CD14-positive monocyte (primary cell): ENCODE data around the gene LHX3. TPM values are rescaled to one million over a fixed set of nuclear protein-coding genes. Genes with fewer than 3 reads are reported as not detected.

Source experiments
- DNase-seq, 3 donors: peaks; one replicate each; pipeline ENCODE4 v3.0.0-alpha.2; 2011 to 2022
- H2AFZ ChIP-seq: 2 replicates; pipeline ENCODE4 v1.6.0; 2012; ENCODE audit warnings: mild to moderate bottlenecking, low read depth, low read length, inconsistent platforms; ENCODE audit not compliant: insufficient read depth, poor library complexity, severe bottlenecking
- H3K27ac ChIP-seq, 2 donors: 1 replicate in 1 of 2; 2 replicates in 1 of 2; pipeline ENCODE4 v1.5.1; 2012 to 2013; ENCODE audit warnings: low read length in 2 of 2, control low read depth in 1 of 2, inconsistent platforms in 1 of 2, low read depth in 1 of 2, mild to moderate bottlenecking in 1 of 2
- H3K27me3 ChIP-seq, 2 donors: one replicate each; pipeline versions ENCODE4 v1.6.0 to v1.6.1; 2011 to 2013; ENCODE audit warnings: low read length in 2 of 2; ENCODE audit not compliant: control insufficient read depth in 2 of 2, insufficient read depth in 2 of 2
- H3K36me3 ChIP-seq, 2 donors: replicated peaks in 1 of 2; 1 replicate in 1 of 2; 2 replicates in 1 of 2; pipeline versions ENCODE4 v1.5.1 to v1.6.1; 2012 to 2013; ENCODE audit warnings: low read length in 2 of 2, control low read depth in 1 of 2, inconsistent platforms in 1 of 2, mild to moderate bottlenecking in 1 of 2; ENCODE audit not compliant: insufficient read depth in 2 of 2, control insufficient read depth in 1 of 2
- H3K4me1 ChIP-seq, 2 donors: 1 replicate in 1 of 2; 2 replicates in 1 of 2; pipeline versions ENCODE4 v1.5.1 to v1.6.1; 2012 to 2013; ENCODE audit warnings: low read length in 2 of 2, control low read depth in 1 of 2, inconsistent platforms in 1 of 2, mild to moderate bottlenecking in 1 of 2, moderate library complexity in 1 of 2; ENCODE audit not compliant: insufficient read depth in 2 of 2, control insufficient read depth in 1 of 2
- H3K4me2 ChIP-seq: replicated peaks from 2 replicates; pipeline ENCODE3; 2012; ENCODE audit warnings: low read length, moderate library complexity, mild to moderate bottlenecking; ENCODE audit not compliant: poor library complexity, severe bottlenecking; ENCODE audit errors: extremely low read depth
- H3K4me3 ChIP-seq, 3 experiments: fragments of 200-600 bp in 1 of 3; sonication (generic) in 1 of 3; replicated peaks in 1 of 3; 1 replicate in 2 of 3; 2 replicates in 1 of 3; pipeline ENCODE4 v1.5.1; 2011 to 2013; ENCODE audit warnings: low read length in 3 of 3, mild to moderate bottlenecking in 3 of 3, control low read depth in 2 of 3, low read depth in 2 of 3, inconsistent platforms in 1 of 3, moderate library complexity in 1 of 3
- H3K79me2 ChIP-seq: 2 replicates; pipeline ENCODE4 v1.6.0; 2012; ENCODE audit warnings: mild to moderate bottlenecking, control low read depth, inconsistent platforms, low read length, moderate library complexity; ENCODE audit not compliant: insufficient read depth
- H3K9ac ChIP-seq: 2 replicates; pipeline ENCODE4 v1.6.0; 2017; ENCODE audit warnings: low read length, mild to moderate bottlenecking; ENCODE audit not compliant: insufficient read depth, poor library complexity, severe bottlenecking
- H3K9me3 ChIP-seq, 2 donors: replicated peaks in 1 of 2; 1 replicate in 1 of 2; 2 replicates in 1 of 2; pipeline versions ENCODE4 v1.5.1 to v1.6.1; 2012 to 2013; ENCODE audit warnings: low read length in 2 of 2, control low read depth in 1 of 2; ENCODE audit not compliant: control insufficient read depth in 1 of 2, insufficient read depth in 1 of 2
- H4K20me1 ChIP-seq: 2 replicates; pipeline ENCODE4 v1.6.0; 2012; ENCODE audit warnings: mild to moderate bottlenecking, low read length, control low read depth, moderate library complexity; ENCODE audit not compliant: insufficient read depth
- H3K27ac Mint-ChIP-seq, 7 donors: one replicate each; pipeline ENCODE4 v1.8.0; 2020; ENCODE audit warnings: mild to moderate bottlenecking in 7 of 7, mixed read lengths in 7 of 7, moderate library complexity in 6 of 7, inconsistent platforms in 2 of 7
- H3K27me3 Mint-ChIP-seq, 3 donors: one replicate each; pipeline ENCODE4 v1.8.0; 2021 to 2022; ENCODE audit warnings: low read depth in 3 of 3, mild to moderate bottlenecking in 3 of 3, mixed read lengths in 3 of 3, moderate library complexity in 3 of 3, inconsistent platforms in 1 of 3
- H3K36me3 Mint-ChIP-seq, 2 donors: one replicate each; pipeline ENCODE4 v1.8.0; 2020; ENCODE audit warnings: mixed read lengths in 2 of 2, inconsistent platforms in 1 of 2, mild to moderate bottlenecking in 1 of 2
- H3K4me1 Mint-ChIP-seq: one replicate; pipeline ENCODE4 v1.8.0; 2020; ENCODE audit warnings: mild to moderate bottlenecking, mixed read lengths
- H3K4me3 Mint-ChIP-seq, 2 donors: one replicate each; pipeline ENCODE4 v1.8.0; 2020; ENCODE audit warnings: mild to moderate bottlenecking in 2 of 2, mixed read lengths in 2 of 2, moderate library complexity in 1 of 2
- H3K9me3 Mint-ChIP-seq, 7 donors: one replicate each; pipeline ENCODE4 v1.8.0; 2020 to 2022; ENCODE audit warnings: mixed read lengths in 7 of 7, mild to moderate bottlenecking in 6 of 7, moderate library complexity in 6 of 7, inconsistent platforms in 2 of 7
- WGBS: methylation state at CpG from one replicate; pipeline ENCODE4 v1.1.5; 2013; ENCODE audit warnings: missing lambda C conversion rate; ENCODE audit not compliant: insufficient coverage; 5-methylcytosine and 5-hydroxymethylcytosine counted together
- intact Hi-C, 2 donors: fragments of 100-400 bp; cut with micrococcal nuclease; formaldehyde crosslinking; loops; one replicate each; pipeline versions ENCODE4 v1.15.0 to v1.15.1; 2023
- polyA plus RNA-seq, 3 donors: library from polyadenylated mRNA; depleted of rRNA in 1 of 3; unstranded in 2 of 3; stranded (reverse) in 1 of 3; fragments of 300-500 nt in 2 of 3; fragments of >200 nt in 1 of 3; fragmentation: Illumina TruSeq in 2 of 3; gene quantifications; 1 replicate in 2 of 3; 2 replicates in 1 of 3; pipeline ENCODE4 v1.2.3, GENCODE V29; 2012 to 2021
- TF ChIP-seq, protein P1 (sequence below): fragments of 200-600 bp; IDR thresholded peaks from one replicate; pipeline ENCODE4 v1.8.0; 2022; ENCODE audit warnings: antibody characterized with exemption, mild to moderate bottlenecking

LHX3 gene
- polyA plus RNA-seq, 3 donors: not detected

DNA sequence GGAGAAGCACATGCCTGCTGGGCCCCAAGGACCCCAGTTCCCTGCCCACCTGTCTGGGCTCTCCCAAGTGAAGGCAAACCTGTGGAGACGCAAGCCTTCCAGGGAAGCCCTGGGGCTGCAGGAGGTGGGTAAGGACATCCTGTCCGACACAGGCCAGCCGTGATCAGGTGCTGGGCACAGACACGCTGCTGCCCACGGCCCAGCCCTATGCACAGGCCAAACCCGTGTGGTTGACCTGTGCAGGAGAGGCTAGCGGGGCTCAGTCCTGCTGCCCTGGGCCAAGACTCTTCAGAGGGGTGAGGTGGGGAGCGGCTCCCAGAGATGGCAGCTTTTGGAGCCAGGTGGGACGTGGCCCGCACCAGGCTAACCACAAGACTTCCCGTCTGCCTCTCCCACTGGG lies 14.3 kb downstream of the LHX3 start:
- no peak overlapping the region for H3K4me2 ChIP-seq
- Mint-ChIP-seq H3K9me3 (peaks cover 0 to 7% (median 0%) of the 10 kb centered on the region in 7 donors), H3K4me3 (peak overlapping the region in 1 of 2 donors; percentile 69), H3K27me3 (peaks cover 54 to 75% (median 62%) of the 10 kb centered on the region in 3 donors), H3K27ac (no peak overlapping the region), H3K36me3 (no peaks in the 10 kb centered on the region), H3K4me1 (no peaks in the 10 kb centered on the region)
- H3K4me1 ChIP-seq: no peaks in the 10 kb centered on the region
- H4K20me1 ChIP-seq: no peaks in the 10 kb centered on the region
- no peaks in the 10 kb centered on the region for H3K36me3 ChIP-seq
- no peak overlapping the region for H2AFZ ChIP-seq
- TF ChIP-seq, protein P1, sequence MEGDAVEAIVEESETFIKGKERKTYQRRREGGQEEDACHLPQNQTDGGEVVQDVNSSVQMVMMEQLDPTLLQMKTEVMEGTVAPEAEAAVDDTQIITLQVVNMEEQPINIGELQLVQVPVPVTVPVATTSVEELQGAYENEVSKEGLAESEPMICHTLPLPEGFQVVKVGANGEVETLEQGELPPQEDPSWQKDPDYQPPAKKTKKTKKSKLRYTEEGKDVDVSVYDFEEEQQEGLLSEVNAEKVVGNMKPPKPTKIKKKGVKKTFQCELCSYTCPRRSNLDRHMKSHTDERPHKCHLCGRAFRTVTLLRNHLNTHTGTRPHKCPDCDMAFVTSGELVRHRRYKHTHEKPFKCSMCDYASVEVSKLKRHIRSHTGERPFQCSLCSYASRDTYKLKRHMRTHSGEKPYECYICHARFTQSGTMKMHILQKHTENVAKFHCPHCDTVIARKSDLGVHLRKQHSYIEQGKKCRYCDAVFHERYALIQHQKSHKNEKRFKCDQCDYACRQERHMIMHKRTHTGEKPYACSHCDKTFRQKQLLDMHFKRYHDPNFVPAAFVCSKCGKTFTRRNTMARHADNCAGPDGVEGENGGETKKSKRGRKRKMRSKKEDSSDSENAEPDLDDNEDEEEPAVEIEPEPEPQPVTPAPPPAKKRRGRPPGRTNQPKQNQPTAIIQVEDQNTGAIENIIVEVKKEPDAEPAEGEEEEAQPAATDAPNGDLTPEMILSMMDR: no peak
- H3K9me3 ChIP-seq: no peaks in the 10 kb centered on the region
- H3K79me2 ChIP-seq: no peaks in the 10 kb centered on the region
- intact Hi-C loops: no loop called here
- H3K4me3 ChIP-seq: no peak overlapping the region
- peaks cover 10 to 61% of the 10 kb centered on the region in 2 donors for H3K27me3 ChIP-seq
- 80% methylated on average over 5 of the region's 11 CpGs for WGBS
- no peak overlapping the region for H3K9ac ChIP-seq
- DNase-seq: no peak
- H3K27ac ChIP-seq: no peak overlapping the region

DNA sequence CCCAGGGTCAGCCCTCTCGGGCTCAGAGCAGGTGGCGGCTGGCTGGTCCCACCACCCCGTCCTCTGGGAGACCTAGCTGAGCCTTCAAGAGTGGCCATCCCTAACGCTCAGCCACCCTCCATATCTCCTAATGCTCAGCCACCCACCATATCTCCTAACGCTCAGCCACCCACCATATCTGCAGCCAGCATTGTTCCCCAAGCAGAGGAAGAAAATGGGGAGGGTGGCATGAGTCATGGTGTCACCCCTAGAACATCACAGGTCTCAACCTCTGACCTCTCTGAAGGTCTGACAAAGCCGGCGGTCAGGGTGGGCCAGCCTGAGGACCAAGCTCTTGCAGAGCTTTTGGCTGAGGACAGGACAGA lies 14.7 kb downstream of the LHX3 start:
- Histone ChIP-seq H3K4me1 (no peaks in the 10 kb centered on the region), H3K27ac (no peak overlapping the region), H3K9ac (no peak overlapping the region), H3K36me3 (no peaks in the 10 kb centered on the region), H3K79me2 (no peaks in the 10 kb centered on the region), H2AFZ (no peak overlapping the region), H3K4me3 (no peak overlapping the region), H3K4me2 (no peak overlapping the region), H3K9me3 (no peaks in the 10 kb centered on the region), H4K20me1 (no peaks in the 10 kb centered on the region), H3K27me3 (peaks cover 10 to 58% of the 10 kb centered on the region in 2 donors)
- Mint-ChIP-seq H3K36me3 (no peaks in the 10 kb centered on the region), H3K4me3 (no peak overlapping the region), H3K4me1 (no peaks in the 10 kb centered on the region), H3K27me3 (peaks cover 50 to 73% (median 57%) of the 10 kb centered on the region in 3 donors), H3K9me3 (peaks cover 0 to 7% (median 0%) of the 10 kb centered on the region in 7 donors), H3K27ac (no peak overlapping the region)
- TF ChIP-seq, protein P1: no peak
- intact Hi-C loops: no loop called here
- DNase-seq: no peak
- 66% methylated on average over 4 of the region's 7 CpGs for WGBS
